ENCODE data around the gene DACT1. TPM values are rescaled to one million over a fixed set of nuclear protein-coding genes. Genes with fewer than 3 reads are reported as not detected.

The DACT1 gene
- total and polyA plus RNA-seq, 10 of the 15 experiments (the other 5 are each of a cell fraction or from before 2014, with no cell fraction given): 0.13 to 2.9 (median 0.91) TPM

GRCh38 chr14:58659846-58660245 is 22.1 kb downstream of the DACT1 start:
- WGBS (ENCODE audit: insufficient coverage, insufficient replicate concordance, low lambda C conversion rate, missing lambda C conversion rate): 63% methylated on average over 6 of the region's 6 CpGs
- RAD21 ChIA-PET (ENCODE audit: unreplicated experiment): no interaction called here
- Histone ChIP-seq H3K4me3 (no peak overlapping the region), H3K36me3 (ENCODE audit: control insufficient read depth in 2 of 2, insufficient read depth in 2 of 2, low read length in 1 of 2) (no peaks in the 10 kb centered on the region), H3K27ac (ENCODE audit: control insufficient read depth, insufficient read depth) (no peak overlapping the region), H3K9ac (ENCODE audit: control insufficient read depth, insufficient read depth, low read length) (no peak overlapping the region), H3K9me3 (replicated peaks; ENCODE audit: control insufficient read depth, insufficient read depth, low read length) (no peaks in the 10 kb centered on the region), H3K27me3 (replicated peaks in 1 of 2; ENCODE audit: control insufficient read depth in 2 of 2, insufficient read depth in 2 of 2, low read length in 1 of 2) (no peaks in the 10 kb centered on the region), H3K4me1 (ENCODE audit: control insufficient read depth, insufficient read depth, low read length) (no peaks in the 10 kb centered on the region), H2AFZ (ENCODE audit: control insufficient read depth, low read depth, low read length) (no peak overlapping the region), H4K20me1 (ENCODE audit: control insufficient read depth, insufficient read depth) (no peaks in the 10 kb centered on the region), H3K79me2 (ENCODE audit: control insufficient read depth, insufficient read depth, low read length) (no peaks in the 10 kb centered on the region), H3K4me2 (ENCODE audit: control insufficient read depth, insufficient read depth) (no peak overlapping the region)
- SMC1A ChIA-PET (ENCODE audit: uncharacterized antibody, unreplicated experiment): interaction anchor here (0.9 to 1.9 kb wide), 2 partner anchors 8 to 13 kb away, joined by 3 to 6 read pairs; no protein-coding TSS in a partner anchor
- ATAC-seq (no peak), DNase-seq (ENCODE audit: low read depth, low spot score) (no peak), FAIRE-seq (no peak)
- TF ChIP-seq YBX1 (IDR thresholded peaks at IDR 0.05) (no peak), SMARCA5 (IDR thresholded peaks at IDR 0.05) (no peak)
- in situ Hi-C loops (cut with MboI) (no loop called here), intact Hi-C loops (cut with micrococcal nuclease; ENCODE audit: unreplicated experiment) (no loop called here)
- BruUV-seq (replicated peaks): no TSS peak
- CTCF ChIA-PET: no interaction called here
- POLR2A ChIA-PET: no interaction called here

- Histone ChIP-seq H3K27ac (ENCODE audit: control insufficient read depth, insufficient read depth) (no peak overlapping the region), H3K27me3 (replicated peaks in 1 of 2; ENCODE audit: control insufficient read depth in 2 of 2, insufficient read depth in 2 of 2, low read length in 1 of 2) (no peaks in the 10 kb centered on the region), H3K4me2 (ENCODE audit: control insufficient read depth, insufficient read depth) (no peak overlapping the region), H3K4me3 (no peak overlapping the region), H3K9ac (ENCODE audit: control insufficient read depth, insufficient read depth, low read length) (no peak overlapping the region), H3K4me1 (ENCODE audit: control insufficient read depth, insufficient read depth, low read length) (no peaks in the 10 kb centered on the region), H3K36me3 (ENCODE audit: control insufficient read depth in 2 of 2, insufficient read depth in 2 of 2, low read length in 1 of 2) (no peaks in the 10 kb centered on the region), H2AFZ (ENCODE audit: control insufficient read depth, low read depth, low read length) (no peak overlapping the region), H3K9me3 (replicated peaks; ENCODE audit: control insufficient read depth, insufficient read depth, low read length) (no peaks in the 10 kb centered on the region), H3K79me2 (ENCODE audit: control insufficient read depth, insufficient read depth, low read length) (no peaks in the 10 kb centered on the region), H4K20me1 (ENCODE audit: control insufficient read depth, insufficient read depth) (no peaks in the 10 kb centered on the region)
- POLR2A ChIA-PET: no interaction called here
- FAIRE-seq: no peak
- no TSS peak for BruUV-seq (replicated peaks)
- CTCF ChIA-PET: no interaction called here
- ATAC-seq: no peak
- in situ Hi-C loops (cut with MboI) (no loop called here), intact Hi-C loops (cut with micrococcal nuclease; ENCODE audit: unreplicated experiment) (no loop called here)
- WGBS (ENCODE audit: insufficient coverage, insufficient replicate concordance, low lambda C conversion rate, missing lambda C conversion rate): 49% methylated on average over 3 of the region's 3 CpGs
- SMC1A ChIA-PET (ENCODE audit: uncharacterized antibody, unreplicated experiment): interaction anchor here (0.9 to 1.9 kb wide), 2 partner anchors 9 to 13 kb away, joined by 3 to 6 read pairs; no protein-coding TSS in a partner anchor
- TF ChIP-seq NRF1 (conservative IDR thresholded peaks at IDR 0.05; ENCODE audit: low read depth, low read length) (no peak), EED (IDR thresholded peaks at IDR 0.05; ENCODE audit: low read depth) (no peak), IRF4 (IDR thresholded peaks at IDR 0.05; ENCODE audit: low read depth, low read length) (no peak), HDGF (IDR thresholded peaks at IDR 0.05) (no peak), ZBTB4 (CRISPR knock-in tag; IDR thresholded peaks at IDR 0.05) (no peak), FOXM1 (IDR thresholded peaks at IDR 0.05; ENCODE audit: low read depth, low read length) (no peak), BMI1 (IDR thresholded peaks at IDR 0.05; ENCODE audit: borderline replicate concordance) (no peak), RCOR1 (conservative IDR thresholded peaks at IDR 0.05; ENCODE audit: low read depth, low read length) (no peak), NFIC (IDR thresholded peaks at IDR 0.05; ENCODE audit: low read depth, low read length) (no peak), CHD1 (IDR thresholded peaks at IDR 0.05; ENCODE audit: low read depth, low read length) (no peak)
- RAD21 ChIA-PET (ENCODE audit: unreplicated experiment): no interaction called here
- no peak for DNase-seq (ENCODE audit: low read depth, low spot score)
These were observed 22.6 kb downstream of the DACT1 start for GRCh38 chr14:58660407-58660806.
